ENCODE data around the gene RAF1. TPM values are rescaled to one million over a fixed set of nuclear protein-coding genes. Genes with fewer than 3 reads are reported as not detected.

The RAF1 gene
- total and polyA plus RNA-seq, 2 of the 13 experiments (the other 11 are each of a cell fraction or from before 2014, with no cell fraction given) = 72.2 to 91.4 TPM

- TF ChIP-seq ZNF740 (CRISPR knock-in tag; IDR thresholded peaks at IDR 0.05) (no peak), SMAD9 (CRISPR knock-in tag; IDR thresholded peaks at IDR 0.05) (no peak), PHF21A (CRISPR knock-in tag; IDR thresholded peaks at IDR 0.05) (no peak), ZMYM4 (CRISPR knock-in tag; IDR thresholded peaks at IDR 0.05) (peak; percentile 24; the same call in 1 of the 2 replicates), BRF2 (CRISPR knock-in tag; IDR thresholded peaks at IDR 0.05) (no peak), ZNF639 (CRISPR knock-in tag; conservative IDR thresholded peaks at IDR 0.05) (no peak), ZSCAN31 (CRISPR knock-in tag; IDR thresholded peaks at IDR 0.05; ENCODE audit: low read depth) (0 out of 2 replicates have a peak, but pooled peaks have one; percentile 25), ZNF737 (CRISPR knock-in tag; IDR thresholded peaks at IDR 0.05; ENCODE audit: borderline replicate concordance) (no peak), ZMAT3 (CRISPR knock-in tag; conservative IDR thresholded peaks at IDR 0.05) (no peak), RCOR2 (CRISPR knock-in tag; IDR thresholded peaks at IDR 0.05) (no peak), SIN3B (IDR thresholded peaks at IDR 0.05; ENCODE audit: low read length) (no peak), HMGXB3 (CRISPR knock-in tag; IDR thresholded peaks at IDR 0.05; ENCODE audit: borderline replicate concordance) (no peak), ZNF124 (CRISPR knock-in tag; IDR thresholded peaks at IDR 0.05) (no peak), ZKSCAN8 (CRISPR knock-in tag; IDR thresholded peaks at IDR 0.05; ENCODE audit: borderline replicate concordance) (no peak), YEATS4 (CRISPR knock-in tag; IDR thresholded peaks at IDR 0.05; ENCODE audit: borderline replicate concordance) (no peak), GATAD1 (CRISPR knock-in tag; IDR thresholded peaks at IDR 0.05) (no peak), MXD1 (CRISPR knock-in tag; IDR thresholded peaks at IDR 0.05) (no peak), TRAFD1 (CRISPR knock-in tag; IDR thresholded peaks at IDR 0.05; ENCODE audit: borderline replicate concordance) (no peak), ATRX (CRISPR knock-in tag; IDR thresholded peaks at IDR 0.05; ENCODE audit: borderline replicate concordance) (no peak), MED8 (CRISPR knock-in tag; IDR thresholded peaks at IDR 0.05; ENCODE audit: insufficient replicate concordance) (no peak), ZFX (CRISPR knock-in tag; IDR thresholded peaks at IDR 0.05; ENCODE audit: low read depth) (no peak)
Observed at GRCh38 chr3:12670365-12671119, 6.6 kb upstream of the RAF1 start (continued).
